Erythroblast (primary cell): ENCODE results near the gene GALNT6.

Experiments used
- DNase-seq, 2 experiments: peaks; one replicate each; lab custom pipeline; 2025; lab: John Stamatoyannopoulos, UW
- GATA1 ChIP-seq: IDR thresholded peaks from 2 replicates; pipeline ENCODE4 v1.6.1; 2011; ENCODE audit warnings: low read depth, mild to moderate bottlenecking, control low read depth, low read length, moderate library complexity
- POLR2A ChIP-seq: IDR thresholded peaks from 2 replicates; pipeline ENCODE4 v1.6.1; 2011; ENCODE audit warnings: mild to moderate bottlenecking, low read length

GALNT6 gene, protein sequence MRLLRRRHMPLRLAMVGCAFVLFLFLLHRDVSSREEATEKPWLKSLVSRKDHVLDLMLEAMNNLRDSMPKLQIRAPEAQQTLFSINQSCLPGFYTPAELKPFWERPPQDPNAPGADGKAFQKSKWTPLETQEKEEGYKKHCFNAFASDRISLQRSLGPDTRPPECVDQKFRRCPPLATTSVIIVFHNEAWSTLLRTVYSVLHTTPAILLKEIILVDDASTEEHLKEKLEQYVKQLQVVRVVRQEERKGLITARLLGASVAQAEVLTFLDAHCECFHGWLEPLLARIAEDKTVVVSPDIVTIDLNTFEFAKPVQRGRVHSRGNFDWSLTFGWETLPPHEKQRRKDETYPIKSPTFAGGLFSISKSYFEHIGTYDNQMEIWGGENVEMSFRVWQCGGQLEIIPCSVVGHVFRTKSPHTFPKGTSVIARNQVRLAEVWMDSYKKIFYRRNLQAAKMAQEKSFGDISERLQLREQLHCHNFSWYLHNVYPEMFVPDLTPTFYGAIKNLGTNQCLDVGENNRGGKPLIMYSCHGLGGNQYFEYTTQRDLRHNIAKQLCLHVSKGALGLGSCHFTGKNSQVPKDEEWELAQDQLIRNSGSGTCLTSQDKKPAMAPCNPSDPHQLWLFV

DNA sequence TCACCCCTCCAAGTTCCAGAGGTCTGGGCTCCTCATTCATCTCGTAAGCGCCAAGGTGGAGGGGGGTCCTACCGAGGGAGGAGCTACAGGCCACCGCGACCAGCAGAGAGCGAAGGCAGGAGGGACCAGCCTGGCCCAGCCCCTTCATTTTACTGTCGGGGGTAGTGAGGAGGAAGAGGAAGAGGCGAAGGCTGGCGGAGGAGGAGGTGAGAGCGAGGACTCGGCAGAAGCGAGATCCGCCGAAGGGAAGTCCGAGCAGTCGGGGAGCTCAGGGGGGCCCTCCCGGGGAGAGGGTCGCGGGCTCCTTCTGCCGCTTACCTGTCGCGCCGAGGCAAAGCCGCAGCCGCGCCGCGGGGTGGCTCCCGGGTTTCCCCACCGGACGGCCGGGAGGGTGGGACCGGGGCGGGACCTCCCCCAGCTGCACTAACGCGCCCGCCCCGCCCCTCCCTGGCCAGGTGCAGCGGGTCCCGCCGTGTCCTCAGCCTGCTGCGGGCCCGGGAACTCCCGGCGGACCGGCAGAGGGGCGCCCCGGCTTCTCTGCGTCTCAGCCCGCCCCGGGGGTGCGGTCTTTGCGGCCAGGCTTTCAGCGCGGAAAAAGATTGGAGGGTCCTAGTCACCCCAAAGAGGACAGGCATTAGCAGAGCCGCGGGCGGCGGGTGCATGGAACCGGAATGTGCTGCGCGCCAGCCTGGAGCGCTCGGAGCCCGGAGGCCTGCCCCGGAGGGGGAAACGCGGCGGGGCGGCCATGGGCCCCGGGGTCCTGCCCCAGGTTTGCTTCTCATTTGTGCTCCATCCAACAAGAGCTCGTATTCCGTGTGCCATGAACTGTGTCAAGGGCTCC, at the start of gene GALNT6:
TSS of gene GALNT6 (minus strand) at position 124 of the 841 bp plus-strand sequence. CDS start 11,625 bp downstream, outside the sequence.
- peak; percentile 59 to 68 for DNase-seq
- TF ChIP-seq POLR2A (peak; percentile 54), GATA1 (no peak)

DNA sequence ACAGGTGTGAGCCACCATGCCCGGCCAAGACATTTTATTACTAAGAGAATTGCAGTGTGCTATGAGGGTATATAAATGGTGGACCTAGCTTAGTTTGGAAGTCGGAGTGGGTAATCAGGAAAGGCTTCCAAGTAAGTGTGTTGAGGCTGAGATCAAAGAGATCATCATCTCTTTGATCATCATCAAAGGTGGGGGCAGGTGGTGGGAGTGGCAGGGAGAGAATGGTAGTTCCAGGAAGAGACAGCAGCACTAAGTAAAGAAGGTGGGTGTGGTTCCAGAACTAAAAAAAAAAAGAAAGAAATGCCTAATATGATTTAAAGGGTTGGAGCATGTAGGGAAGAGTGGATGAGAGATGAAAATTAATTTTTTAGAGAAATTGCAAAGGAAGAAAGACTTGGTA, 48.1 kb upstream of the GALNT6 start:
- no peak for DNase-seq
- TF ChIP-seq POLR2A (no peak), GATA1 (no peak)

DNA sequence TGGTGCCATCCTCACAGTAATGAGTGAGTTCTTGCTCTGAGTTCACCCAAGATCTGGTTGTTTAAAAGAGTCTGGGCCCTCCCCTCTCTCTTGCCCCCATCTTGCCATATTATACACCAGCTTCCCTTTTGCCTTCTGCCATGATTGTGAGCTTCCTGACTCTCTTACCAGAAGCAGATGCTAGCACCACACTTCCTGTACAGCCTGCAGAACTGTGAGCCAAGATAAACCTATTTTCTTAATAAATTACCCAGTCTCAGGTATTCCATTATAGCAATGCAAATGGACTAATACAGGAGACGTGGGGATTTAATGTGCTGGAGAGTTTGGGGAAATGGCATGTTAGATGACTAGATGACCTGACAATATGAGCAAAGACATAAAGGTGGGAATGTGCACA, 46.2 kb upstream of the GALNT6 start:
- TF ChIP-seq POLR2A (no peak), GATA1 (no peak)
- DNase-seq = no peak

DNA sequence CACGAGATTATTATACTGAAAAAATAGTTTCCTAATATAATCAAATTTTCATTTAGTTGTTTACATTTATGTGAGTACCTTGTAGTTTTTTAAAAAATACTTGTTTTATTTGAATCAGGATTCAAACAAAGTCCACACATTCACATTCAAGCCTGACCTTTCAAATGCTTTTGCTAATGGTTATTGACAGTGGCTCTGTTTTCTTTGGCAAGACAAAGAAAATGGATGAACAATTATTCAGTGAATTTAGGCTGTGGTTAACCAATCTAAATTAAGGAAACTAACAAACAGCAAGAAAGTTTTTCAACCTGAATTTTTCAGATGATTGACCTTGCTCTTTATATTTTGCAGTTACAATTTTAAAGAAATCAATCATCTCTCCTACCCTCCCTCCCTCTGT, 43.1 kb upstream of the GALNT6 start:
- TF ChIP-seq GATA1 (no peak), POLR2A (no peak)
- no peak for DNase-seq

DNA sequence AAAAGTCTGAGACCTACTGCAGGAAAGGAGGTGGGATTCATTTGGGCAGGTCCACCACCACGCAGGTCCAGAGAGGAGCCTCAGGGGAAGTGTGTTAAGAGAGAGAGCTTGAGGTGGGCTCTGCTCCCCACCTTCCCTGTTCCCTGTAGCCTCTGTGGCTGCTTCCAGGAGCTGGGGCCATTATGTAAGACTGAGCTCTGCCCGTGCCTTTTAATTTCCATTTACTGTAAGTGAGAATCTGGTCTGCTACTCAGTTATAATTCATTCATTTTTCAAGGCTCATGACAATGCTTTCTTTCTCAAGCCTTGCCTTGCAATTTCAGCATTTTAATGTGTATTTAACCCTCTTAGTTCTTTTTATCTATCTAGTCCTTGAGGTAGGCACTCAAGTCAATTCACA, 41.7 kb upstream of the GALNT6 start:
- no peak for DNase-seq
- TF ChIP-seq POLR2A (no peak), GATA1 (no peak)

DNA sequence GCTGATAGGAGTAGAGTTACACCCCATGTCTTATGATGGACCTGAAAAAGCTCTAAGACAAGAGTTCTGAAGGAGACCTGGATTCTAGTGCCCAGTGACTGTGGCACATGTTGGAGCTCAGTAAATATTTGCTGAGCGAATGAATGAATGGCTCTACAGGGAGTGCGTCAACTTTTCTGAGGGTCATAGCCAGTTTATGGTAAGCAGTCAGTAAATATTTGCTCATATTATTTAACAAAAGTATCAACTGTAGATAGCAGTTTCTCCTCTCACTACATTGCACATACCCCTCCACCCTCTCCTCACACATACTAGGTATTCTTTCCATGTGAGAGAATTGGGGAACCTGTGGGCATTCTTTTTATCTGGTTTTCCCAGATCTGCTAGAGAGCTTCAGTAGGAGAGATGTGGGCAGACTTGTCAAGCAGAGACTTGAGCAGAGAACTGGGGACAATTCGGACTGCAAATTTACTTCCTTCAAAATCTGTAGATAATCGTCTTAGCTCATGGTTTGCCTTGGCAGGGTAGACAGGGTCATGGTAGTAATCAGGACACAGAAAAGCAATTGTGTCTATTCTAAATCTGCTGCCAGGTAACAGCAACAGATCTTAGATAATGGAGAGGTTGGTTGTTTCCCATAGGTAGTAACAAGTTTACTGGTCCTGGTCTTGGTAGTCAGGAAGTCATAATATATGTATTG, 39.1 kb upstream of the GALNT6 start:
- no peak for DNase-seq
- TF ChIP-seq POLR2A (no peak), GATA1 (no peak)

DNA sequence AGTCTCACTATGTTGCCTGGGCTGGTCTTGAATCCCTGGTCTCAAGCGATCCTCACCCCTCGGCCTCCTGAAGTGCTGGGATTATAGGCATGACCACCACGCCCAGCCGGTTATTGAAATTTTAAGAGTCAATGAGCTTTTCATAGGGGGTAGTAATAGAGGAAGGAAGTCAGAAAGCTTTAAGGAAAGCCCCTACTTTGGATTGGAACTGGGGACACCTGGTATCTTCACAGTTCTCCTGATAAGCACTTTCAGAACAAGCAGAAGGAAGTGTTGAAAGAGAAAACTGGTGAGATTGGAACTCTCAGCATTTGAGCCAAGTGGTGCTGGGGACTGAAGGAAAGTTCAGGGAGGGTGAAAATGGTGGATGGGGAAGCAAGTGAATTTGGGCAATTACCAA, 38.5 kb upstream of the GALNT6 start:
- no peak for DNase-seq
- TF ChIP-seq POLR2A (no peak), GATA1 (no peak)

DNA sequence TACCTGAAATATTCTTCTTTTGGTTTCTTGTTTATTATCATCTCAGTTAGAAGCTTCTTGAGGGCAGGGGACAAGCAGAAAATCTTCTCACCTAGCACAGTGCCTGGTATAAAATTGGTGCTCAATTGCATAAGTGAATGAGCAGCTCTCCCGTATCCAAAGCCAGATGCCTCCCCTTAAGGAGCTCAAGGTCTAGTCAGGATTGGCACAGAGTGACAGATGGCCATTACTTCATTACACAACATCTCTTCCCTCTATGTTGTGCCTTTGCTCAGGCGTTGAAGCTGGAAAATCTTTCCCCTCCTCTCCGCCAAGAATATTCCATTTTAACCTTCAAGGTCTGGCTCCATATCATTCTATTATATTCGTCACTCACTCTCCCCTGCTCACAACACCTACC, 37.0 kb upstream of the GALNT6 start:
- TF ChIP-seq GATA1 = no peak
- no peak for DNase-seq

DNA sequence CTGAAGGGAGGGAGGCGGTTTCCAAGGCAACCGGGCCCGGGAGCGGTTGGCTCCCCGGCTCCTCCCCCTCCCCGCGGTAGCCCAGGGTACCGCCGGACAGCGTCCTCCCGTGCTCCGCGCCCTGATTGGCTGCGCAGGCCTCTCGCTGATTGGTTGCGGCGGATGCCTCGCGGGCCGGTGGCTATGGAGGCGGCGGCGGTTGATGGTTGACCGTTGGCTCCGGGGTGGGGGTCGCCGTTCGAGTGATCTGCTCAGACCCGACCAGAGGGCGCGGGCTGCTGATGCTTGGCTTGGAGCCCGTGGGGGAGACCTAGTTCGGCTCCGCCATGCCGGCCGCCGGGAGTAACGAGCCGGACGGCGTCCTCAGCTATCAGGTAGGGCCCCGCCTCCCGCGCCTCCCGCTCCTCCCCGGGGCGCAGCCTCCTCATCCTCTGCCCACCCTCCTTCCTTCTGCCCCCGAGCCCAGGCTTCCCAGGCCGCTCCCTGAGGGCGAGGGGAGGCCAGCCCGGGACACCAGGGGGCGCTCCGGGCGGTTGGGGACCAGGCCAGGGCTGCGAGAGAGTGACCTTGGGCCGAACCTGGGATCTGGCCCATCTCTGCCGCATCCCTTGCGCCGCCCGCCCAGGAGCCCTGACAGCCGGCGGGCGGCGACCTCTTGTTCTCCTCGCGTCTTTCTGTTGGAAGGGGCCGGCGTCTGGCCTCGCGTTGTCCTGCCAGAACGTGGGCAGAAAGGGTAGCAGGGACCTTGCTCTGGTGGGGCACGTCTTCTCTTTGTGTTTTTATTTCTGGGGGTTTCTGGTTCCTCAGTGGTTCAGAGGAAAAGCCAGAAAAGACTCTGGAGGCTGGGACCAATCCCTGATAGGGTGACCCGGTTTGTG, 33.7 kb upstream of the GALNT6 start, which contains the start of gene SLC4A8:
TSS of gene SLC4A8 (plus strand) at position 170 of the 878 bp plus-strand sequence. CDS start at position 327, 157 bp downstream.
- DNase-seq = peak; percentile 84 to 89
- TF ChIP-seq POLR2A (no peak), GATA1 (no peak)

DNA sequence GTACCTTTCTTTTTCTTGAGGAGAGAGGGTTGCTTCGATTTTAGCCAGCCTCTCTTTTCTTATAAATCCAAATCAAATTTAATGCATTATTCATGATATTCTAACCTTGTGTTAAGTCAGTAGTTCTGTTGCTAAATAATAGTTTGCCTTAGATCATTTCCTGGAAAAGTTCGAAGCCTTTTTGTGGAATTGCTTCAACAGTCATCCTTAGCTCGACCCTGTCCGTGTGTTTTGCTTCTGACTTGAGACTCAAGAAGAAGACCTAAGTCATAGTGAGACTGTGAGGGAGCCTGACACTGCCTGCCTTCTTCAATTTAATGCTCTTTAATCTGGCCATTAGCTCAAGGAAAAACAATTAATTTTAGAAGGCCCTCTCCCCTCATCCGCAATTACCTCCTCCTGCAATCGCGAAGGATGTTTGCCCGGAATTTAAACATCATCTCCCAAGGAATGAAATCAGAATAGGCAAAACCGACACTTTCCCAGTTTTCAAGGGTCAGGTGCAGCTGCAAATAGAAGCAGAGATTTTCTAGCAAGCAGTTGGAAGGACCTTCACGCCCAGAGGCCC, 33.0 kb upstream of the GALNT6 start:
- no peak for DNase-seq
- no peak for TF ChIP-seq POLR2A
- TF ChIP-seq GATA1 = no peak

DNA sequence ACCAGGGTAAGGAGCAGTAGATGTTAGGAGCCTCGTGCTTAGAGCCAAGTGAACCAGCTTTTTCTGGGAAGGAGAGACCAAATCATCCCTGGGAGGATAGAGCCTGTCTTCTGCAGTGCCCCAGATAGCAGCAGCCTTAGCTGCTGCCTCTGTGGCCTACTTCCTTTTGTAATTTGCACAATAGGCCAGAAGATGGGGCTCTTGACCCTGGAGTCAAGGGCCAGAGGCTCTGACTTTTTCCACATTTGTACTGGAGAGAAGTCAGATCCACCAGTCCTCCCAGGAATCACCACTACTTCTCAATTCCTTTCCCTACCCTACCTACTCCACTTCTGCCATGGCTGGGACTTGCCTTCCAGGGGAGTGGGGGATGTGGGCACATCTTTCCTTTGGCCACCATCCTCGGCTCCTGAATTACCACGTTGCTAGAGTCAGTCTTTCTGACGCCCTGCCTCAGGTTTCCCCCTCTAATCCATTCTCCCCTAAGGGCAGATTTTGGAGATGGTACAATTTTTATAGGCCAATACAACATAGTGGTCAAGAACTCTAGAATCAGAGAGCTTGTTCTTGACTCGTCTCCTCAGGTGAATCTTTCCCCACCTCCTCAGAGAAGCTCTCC, 30.2 kb upstream of the GALNT6 start:
- no peak for TF ChIP-seq GATA1
- no peak for TF ChIP-seq POLR2A
- peak; percentile 54 to 69 for DNase-seq
